GM13976 (cell line): ENCODE data around the gene SLC8A1.

ENCODE experiments used
- DNase-seq: peaks from one replicate; pipeline ENCODE4 v3.0.0; 2012; ENCODE audit warnings: low spot score
- in situ Hi-C: fragments of 300-500 bp; cut with MboI; formaldehyde crosslinking; loops from one replicate; pipeline ENCODE4 v1.12.0; 2022; ENCODE audit warnings: low sequenced_read_pairs, mixed read lengths, inconsistent platforms; ENCODE audit not compliant: unreplicated experiment
- TF ChIP-seq, protein P1 (sequence below): IDR thresholded peaks from 2 replicates; pipeline ENCODE4 v1.5.1; 2012; ENCODE audit warnings: borderline replicate concordance, mild to moderate bottlenecking; ENCODE audit not compliant: insufficient read depth; ENCODE audit errors: extremely low read depth, missing control alignments, control extremely low read depth

Gene SLC8A1

DNA sequence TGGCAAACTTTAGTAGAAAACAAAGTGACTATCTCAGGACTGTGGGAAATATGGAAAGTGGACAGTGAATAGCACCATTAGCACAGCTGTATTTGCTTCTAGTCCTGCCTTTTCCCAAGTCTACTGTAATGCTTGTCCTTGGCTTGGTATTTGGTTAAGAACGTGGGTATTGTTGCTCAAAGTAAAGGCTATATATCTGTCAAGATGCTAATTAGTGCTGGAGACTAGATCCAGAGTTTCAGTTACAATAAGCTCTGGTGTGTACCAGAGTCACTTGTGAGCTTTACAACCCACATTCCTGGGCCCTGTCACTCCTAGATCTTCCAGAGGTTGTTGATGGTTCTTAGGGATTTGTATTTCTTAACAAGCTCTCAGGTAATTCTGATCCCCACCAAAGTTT, 313.6 kb downstream of the SLC8A1 start:
- DNase-seq, result no peak
- in situ Hi-C loops, result no loop called here
- TF ChIP-seq, protein P1, sequence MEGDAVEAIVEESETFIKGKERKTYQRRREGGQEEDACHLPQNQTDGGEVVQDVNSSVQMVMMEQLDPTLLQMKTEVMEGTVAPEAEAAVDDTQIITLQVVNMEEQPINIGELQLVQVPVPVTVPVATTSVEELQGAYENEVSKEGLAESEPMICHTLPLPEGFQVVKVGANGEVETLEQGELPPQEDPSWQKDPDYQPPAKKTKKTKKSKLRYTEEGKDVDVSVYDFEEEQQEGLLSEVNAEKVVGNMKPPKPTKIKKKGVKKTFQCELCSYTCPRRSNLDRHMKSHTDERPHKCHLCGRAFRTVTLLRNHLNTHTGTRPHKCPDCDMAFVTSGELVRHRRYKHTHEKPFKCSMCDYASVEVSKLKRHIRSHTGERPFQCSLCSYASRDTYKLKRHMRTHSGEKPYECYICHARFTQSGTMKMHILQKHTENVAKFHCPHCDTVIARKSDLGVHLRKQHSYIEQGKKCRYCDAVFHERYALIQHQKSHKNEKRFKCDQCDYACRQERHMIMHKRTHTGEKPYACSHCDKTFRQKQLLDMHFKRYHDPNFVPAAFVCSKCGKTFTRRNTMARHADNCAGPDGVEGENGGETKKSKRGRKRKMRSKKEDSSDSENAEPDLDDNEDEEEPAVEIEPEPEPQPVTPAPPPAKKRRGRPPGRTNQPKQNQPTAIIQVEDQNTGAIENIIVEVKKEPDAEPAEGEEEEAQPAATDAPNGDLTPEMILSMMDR, result no peak

DNA sequence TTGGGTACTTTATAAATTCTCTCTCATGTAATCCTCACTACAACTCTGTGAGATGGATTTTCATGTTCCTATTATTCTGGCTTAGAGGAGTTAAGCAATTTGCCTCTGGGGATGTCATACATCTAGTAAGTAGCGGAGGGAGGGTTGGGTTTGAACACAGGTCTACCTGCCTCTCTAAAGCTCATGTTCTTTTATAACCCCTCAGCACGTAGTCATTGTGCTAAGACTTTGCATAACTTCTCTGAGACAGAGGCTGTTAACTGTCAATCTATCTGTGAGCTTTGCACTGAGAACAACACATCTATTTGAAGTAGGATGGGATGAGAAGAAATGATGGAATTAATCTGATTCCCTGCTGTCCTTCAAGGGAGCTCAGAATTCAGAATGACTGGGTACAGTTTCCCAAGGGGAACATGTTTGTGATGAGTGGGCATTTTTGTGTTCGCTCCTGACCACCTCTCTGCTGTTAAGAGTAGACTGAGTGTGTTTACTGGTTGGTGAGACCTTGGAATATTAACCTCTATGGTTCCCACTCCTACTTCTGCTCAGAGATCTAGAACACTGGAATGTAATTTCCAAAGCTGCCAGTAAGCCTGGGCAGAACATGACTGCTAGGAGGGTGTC, 320.7 kb downstream of the SLC8A1 start:
- in situ Hi-C loops, result no loop called here
- TF ChIP-seq, protein P1, result no peak
- no peak for DNase-seq

DNA sequence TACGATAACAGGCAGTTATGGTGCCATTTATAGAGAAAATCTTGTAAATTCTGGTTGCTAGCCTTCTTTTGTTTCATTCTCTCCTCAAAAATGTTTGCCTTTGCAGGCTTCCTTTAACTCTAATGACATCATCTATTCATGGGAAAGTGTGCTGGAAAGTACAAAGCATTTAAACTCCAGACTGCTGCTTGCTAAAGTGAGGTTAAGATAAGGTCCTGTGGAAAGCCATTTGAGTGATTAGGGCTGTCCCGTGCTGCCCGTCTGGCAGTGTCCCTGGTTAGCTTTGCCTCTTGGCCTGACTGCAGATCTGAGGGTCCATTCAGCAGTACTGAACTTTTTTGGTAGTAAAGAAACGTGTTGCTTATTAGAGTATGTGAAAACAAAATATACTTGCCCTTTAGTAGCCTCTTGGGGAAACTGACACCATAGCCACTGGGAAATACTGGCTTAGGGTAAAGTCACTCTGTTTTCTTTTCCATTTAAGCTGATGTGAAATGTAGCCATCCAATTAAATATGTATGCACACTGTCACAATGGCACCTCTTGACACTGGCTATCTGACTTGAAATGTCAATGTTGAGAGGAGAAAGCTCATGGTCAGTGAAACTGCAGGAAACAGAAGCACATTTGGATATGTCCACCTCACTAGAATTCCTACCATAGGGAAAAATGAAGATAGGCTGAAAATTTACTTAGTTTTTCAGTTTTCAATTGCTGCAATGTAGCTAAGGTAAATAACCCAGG, 321.5 kb downstream of the SLC8A1 start:
- in situ Hi-C loops, result no loop called here
- TF ChIP-seq, protein P1, result no peak
- no peak for DNase-seq

DNA sequence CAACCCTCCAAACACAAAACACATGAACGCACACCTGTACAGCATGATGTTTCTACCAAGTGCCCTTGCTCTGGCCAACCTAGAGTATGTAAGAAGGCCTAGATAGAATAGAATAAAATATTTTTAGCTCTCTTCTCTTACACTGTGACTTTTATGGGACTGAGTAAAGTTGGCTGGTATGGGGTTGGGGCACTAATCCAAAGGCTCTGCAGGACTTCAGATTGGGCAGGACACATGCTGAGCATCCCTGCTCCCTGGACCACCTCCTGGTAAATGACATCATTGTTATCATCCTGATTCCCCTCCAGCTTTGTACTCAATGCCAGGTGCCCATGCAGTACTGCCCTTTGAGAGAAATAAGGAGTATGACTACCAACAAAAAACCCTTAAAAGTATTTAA, 322.2 kb downstream of the SLC8A1 start:
- TF ChIP-seq, protein P1, result no peak
- in situ Hi-C loops, result no loop called here
- no peak for DNase-seq

DNA sequence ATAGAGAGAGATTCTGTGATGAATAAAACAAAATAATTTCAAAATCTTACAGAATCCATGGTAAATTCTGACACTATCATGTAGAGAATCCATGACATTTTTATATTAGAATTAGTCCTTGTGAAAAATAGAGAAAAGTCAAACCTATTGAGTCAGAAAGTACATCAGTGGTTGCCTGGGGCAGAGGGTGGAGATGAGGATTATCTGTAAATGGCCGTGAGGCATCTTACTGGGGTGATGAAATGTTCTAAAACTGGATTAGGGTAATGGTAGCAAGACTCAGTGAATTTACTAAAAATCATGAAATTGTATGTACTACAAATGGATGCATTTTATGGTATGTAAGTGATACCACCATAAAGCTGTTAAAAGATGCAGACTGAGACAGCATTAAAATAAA, 323.1 kb downstream of the SLC8A1 start:
- in situ Hi-C loops, result no loop called here
- TF ChIP-seq, protein P1, result no peak
- no peak for DNase-seq

DNA sequence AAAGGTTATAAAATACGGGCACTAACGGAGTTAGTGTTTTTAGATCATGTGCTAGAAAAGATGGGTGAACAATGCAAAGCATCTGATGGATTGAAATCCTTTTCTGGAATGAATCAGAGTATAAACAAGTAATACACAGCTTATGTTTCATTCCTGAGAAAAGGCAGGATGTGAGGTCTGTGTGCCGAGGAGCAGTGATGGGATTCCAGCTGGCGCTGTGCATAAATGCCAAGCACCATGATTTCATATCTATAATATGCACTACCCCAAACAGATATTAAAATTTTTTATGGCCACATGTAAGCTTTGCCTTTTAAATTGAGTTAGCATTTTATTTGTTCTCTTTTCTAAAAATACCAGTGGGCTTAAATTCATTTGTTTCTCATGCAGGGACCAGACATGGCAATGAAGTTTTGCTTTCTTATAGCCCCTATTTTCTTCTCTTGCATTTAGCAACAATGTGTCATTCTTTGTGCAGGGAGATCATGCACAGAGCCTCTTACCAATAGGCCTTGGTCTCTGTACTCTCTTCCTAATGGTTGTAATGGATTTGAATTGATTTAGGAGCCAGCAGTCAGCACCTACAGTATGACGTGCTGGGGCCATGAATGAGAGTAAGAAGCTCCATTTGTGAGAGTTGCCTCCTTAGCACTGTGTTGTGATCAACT, 323.9 kb downstream of the SLC8A1 start:
- no peak for DNase-seq
- TF ChIP-seq, protein P1, result no peak
- in situ Hi-C loops, result no loop called here
